ENCODE results near the gene CAVIN1. TPM values are rescaled to one million over a fixed set of nuclear protein-coding genes. Genes with fewer than 3 reads are reported as not detected.
"Not testable (repeated sequence)": the region's sequence is repeated elsewhere in the genome, so short reads cannot be mapped to it uniquely, and the experiment has no call there.

The CAVIN1 gene
- total RNA-seq, 1 donor from 2014 or later = 67.0 TPM

- no peak for ATAC-seq
These were observed 18.6 kb downstream of the CAVIN1 start for GRCh38 chr17:42404326-42405055.

GRCh38 chr17:42403150-42403549 lies 19.9 kb downstream of the CAVIN1 start:
- no peak for ATAC-seq

- no peak for ATAC-seq
These were observed 20.9 kb downstream of the CAVIN1 start for GRCh38 chr17:42402117-42402516.

GRCh38 chr17:42400844-42401375 lies 22.1 kb downstream of the CAVIN1 start:
- peak; percentile 40 for ATAC-seq

GRCh38 chr17:42399948-42400843 lies 22.9 kb downstream of the CAVIN1 start:
- ATAC-seq = no peak

GRCh38 chr17:42399121-42399520 lies 23.9 kb downstream of the CAVIN1 start:
- ATAC-seq = no peak

GRCh38 chr17:42395601-42396000 lies 27.5 kb downstream of the CAVIN1 start:
- ATAC-seq = not testable (repeated sequence)

- ATAC-seq = peak; percentile 56
These were observed 28.2 kb downstream of the CAVIN1 start for GRCh38 chr17:42394838-42395237.

- peak; percentile 19 for ATAC-seq
These were observed 30.2 kb downstream of the CAVIN1 start for GRCh38 chr17:42392692-42393415.

GRCh38 chr17:42391439-42391838 lies 31.6 kb downstream of the CAVIN1 start:
- not testable (repeated sequence) for ATAC-seq

GRCh38 chr17:42389899-42390298 lies 33.2 kb downstream of the CAVIN1 start:
- ATAC-seq = no peak

- ATAC-seq = no peak
These were observed 34.0 kb downstream of the CAVIN1 start for GRCh38 chr17:42389135-42389417.

- peak; percentile 97 for ATAC-seq
These were observed 34.5 kb downstream of the CAVIN1 start, which contains the start of gene STAT3 for GRCh38 chr17:42388381-42389134. TSS of gene STAT3 (minus strand) at chr17:42388442. CDS start at chr17:42348516, 39,926 bp downstream.

- ATAC-seq = peak; percentile 51
These were observed 35.2 kb downstream of the CAVIN1 start for GRCh38 chr17:42387661-42388380.

GRCh38 chr17:42386777-42387657 lies 36.0 kb downstream of the CAVIN1 start:
- no peak for ATAC-seq

GRCh38 chr17:42381898-42382297 lies 41.2 kb downstream of the CAVIN1 start:
- ATAC-seq = no peak

GRCh38 chr17:42380935-42381334 lies 42.1 kb downstream of the CAVIN1 start:
- ATAC-seq = no peak

- ATAC-seq = peak; percentile 67
These were observed 44.0 kb downstream of the CAVIN1 start for GRCh38 chr17:42378959-42379594.

- no peak for ATAC-seq
These were observed 44.6 kb downstream of the CAVIN1 start for GRCh38 chr17:42378359-42378958.
